Measurements from ENCODE around the gene MCF2L2. TPM values are rescaled to one million over a fixed set of nuclear protein-coding genes. Genes with fewer than 3 reads are reported as not detected.

The MCF2L2 gene
- total and polyA plus RNA-seq, 9 of the 15 experiments (the other 6 are each of a cell fraction or from before 2014, with no cell fraction given), result 0.56 to 4.2 (median 3.0) TPM

GRCh38 chr3:183287301-183287971 lies 141.0 kb downstream of the MCF2L2 start (continued):
- no peak for TF ChIP-seq HES1 (IDR thresholded peaks at IDR 0.05; ENCODE audit: low read depth)
- peak; percentile 45; the same call in 1 of the 2 replicates for TF ChIP-seq MTA1 (IDR thresholded peaks at IDR 0.05; ENCODE audit: borderline replicate concordance)
- TF ChIP-seq DMBX1 (CRISPR knock-in tag; IDR thresholded peaks at IDR 0.05; ENCODE audit: borderline replicate concordance), result peak; percentile 95
- TF ChIP-seq ZNF347 (CRISPR knock-in tag; IDR thresholded peaks at IDR 0.05; ENCODE audit: low read depth), result no peak
- peak; percentile 40 for TF ChIP-seq CBFA2T2 (conservative IDR thresholded peaks at IDR 0.05)
- no peak for TF ChIP-seq ZNF282 (CRISPR knock-in tag; IDR thresholded peaks at IDR 0.05)
- no peak for TF ChIP-seq KLF16 (IDR thresholded peaks at IDR 0.05)
- no peak for TF ChIP-seq NCOA1 (IDR thresholded peaks at IDR 0.05; ENCODE audit: low read depth)
- TF ChIP-seq PHB2 (IDR thresholded peaks at IDR 0.05; ENCODE audit: low read depth), result peak; percentile 37; the same call in 1 of the 2 replicates
- TF ChIP-seq TRIM24 (IDR thresholded peaks at IDR 0.05), result no peak; a peak in 1 of 4 replicates
- peak; percentile 81 for TF ChIP-seq USF2 (CRISPR knock-in tag; IDR thresholded peaks at IDR 0.05)
- no peak for TF ChIP-seq NCOA6 (IDR thresholded peaks at IDR 0.05)
- TF ChIP-seq SRSF3 (IDR thresholded peaks at IDR 0.05; ENCODE audit: insufficient read depth, low read length), result no peak
- TF ChIP-seq, protein P1, sequence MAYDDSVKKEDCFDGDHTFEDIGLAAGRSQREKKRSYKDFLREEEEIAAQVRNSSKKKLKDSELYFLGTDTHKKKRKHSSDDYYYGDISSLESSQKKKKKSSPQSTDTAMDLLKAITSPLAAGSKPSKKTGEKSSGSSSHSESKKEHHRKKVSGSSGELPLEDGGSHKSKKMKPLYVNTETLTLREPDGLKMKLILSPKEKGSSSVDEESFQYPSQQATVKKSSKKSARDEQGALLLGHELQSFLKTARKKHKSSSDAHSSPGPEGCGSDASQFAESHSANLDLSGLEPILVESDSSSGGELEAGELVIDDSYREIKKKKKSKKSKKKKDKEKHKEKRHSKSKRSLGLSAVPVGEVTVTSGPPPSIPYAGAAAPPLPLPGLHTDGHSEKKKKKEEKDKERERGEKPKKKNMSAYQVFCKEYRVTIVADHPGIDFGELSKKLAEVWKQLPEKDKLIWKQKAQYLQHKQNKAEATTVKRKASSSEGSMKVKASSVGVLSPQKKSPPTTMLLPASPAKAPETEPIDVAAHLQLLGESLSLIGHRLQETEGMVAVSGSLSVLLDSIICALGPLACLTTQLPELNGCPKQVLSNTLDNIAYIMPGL (CRISPR knock-in tag; IDR thresholded peaks at IDR 0.05), result no peak
- TF ChIP-seq KDM2B (CRISPR knock-in tag; IDR thresholded peaks at IDR 0.05), result no peak
- TF ChIP-seq NRF1 (conservative IDR thresholded peaks at IDR 0.05 in 1 of 2, IDR thresholded peaks at IDR 0.05 in 1 of 2), result peak in 1 of 2 experiments; percentile 7; a peak in 1 of 4 replicates
- TF ChIP-seq NBN (IDR thresholded peaks at IDR 0.05; ENCODE audit: low read depth), result no peak; the same call in 1 of the 2 replicates
- TF ChIP-seq ATF6 (CRISPR knock-in tag; IDR thresholded peaks at IDR 0.05), result no peak
- TF ChIP-seq ZNF408 (CRISPR knock-in tag; IDR thresholded peaks at IDR 0.05; ENCODE audit: low read depth), result no peak
- TF ChIP-seq PKNOX1 (IDR thresholded peaks at IDR 0.05), result peak; percentile 46
- no peak for TF ChIP-seq ZFP91 (CRISPR knock-in tag; IDR thresholded peaks at IDR 0.05)
- TF ChIP-seq MED1 (CRISPR knock-in tag; IDR thresholded peaks at IDR 0.05; ENCODE audit: borderline replicate concordance), result no peak
